Choroid plexus epithelial cell (primary cell): ENCODE measurements around the gene CRTAP.
A peak's percentile ranks its signal among the peaks of the same experiment; 100 is the strongest.

Experiments
- DNase-seq: peaks from one replicate; pipeline ENCODE4 v3.0.0-alpha.2; 2010; ENCODE audit warnings: low read depth
- H3K4me3 ChIP-seq: 2 replicates; pipeline ENCODE4 v1.5.1; 2011; ENCODE audit warnings: low read depth, mild to moderate bottlenecking, control low read depth, low read length, moderate library complexity
- CTCF ChIP-seq: conservative IDR thresholded peaks from 2 replicates; pipeline ENCODE4 v1.5.1; 2011; ENCODE audit warnings: low read depth, mild to moderate bottlenecking, control low read depth, inconsistent platforms, low read length, moderate library complexity

The CRTAP gene

GRCh38 chr3:33166095-33166494, 52.3 kb downstream of the CRTAP start:
- DNase-seq: no peak
- TF ChIP-seq CTCF: no peak

GRCh38 chr3:33167284-33167683, 53.5 kb downstream of the CRTAP start:
- no peak for TF ChIP-seq CTCF

More at GRCh38 chr3:33166095-33166494, 52.3 kb downstream of the CRTAP start:
- no peak overlapping the region for H3K4me3 ChIP-seq

GRCh38 chr3:33167716-33168336, 54.0 kb downstream of the CRTAP start:
- no peak overlapping the region for H3K4me3 ChIP-seq
- peak; percentile 35 for TF ChIP-seq CTCF
- DNase-seq: peak; percentile 85

More at GRCh38 chr3:33167284-33167683, 53.5 kb downstream of the CRTAP start:
- H3K4me3 ChIP-seq: no peak overlapping the region
- DNase-seq: no peak

- no peak for TF ChIP-seq CTCF
- DNase-seq: no peak
- no peak overlapping the region for H3K4me3 ChIP-seq
Measured at GRCh38 chr3:33170531-33170930, 56.7 kb downstream of the CRTAP start.

GRCh38 chr3:33171580-33171979, 57.8 kb downstream of the CRTAP start:
- no peak overlapping the region for H3K4me3 ChIP-seq
- no peak for TF ChIP-seq CTCF
- DNase-seq: no peak

- no peak overlapping the region for H3K4me3 ChIP-seq
- DNase-seq: no peak
- TF ChIP-seq CTCF: no peak
Measured at GRCh38 chr3:33173103-33173502, 59.3 kb downstream of the CRTAP start.

- no peak overlapping the region for H3K4me3 ChIP-seq
- TF ChIP-seq CTCF: no peak
- DNase-seq: no peak
Measured at GRCh38 chr3:33173672-33174071, 59.9 kb downstream of the CRTAP start.
